HFFc6 (cell line): Measurements from ENCODE around the gene TMEM86A. TPM values are rescaled to one million over a fixed set of nuclear protein-coding genes. Genes with fewer than 3 reads are reported as not detected.
A peak's percentile ranks its signal among the peaks of the same experiment; 100 is the strongest.

ENCODE experiments used
- DNase-seq: peaks from one replicate; pipeline ENCODE4 v3.0.0-alpha.2; 2018
- H3K27ac Mint-ChIP-seq: 2 replicates; pipeline ENCODE4 v1.8.0; 2020; ENCODE audit warnings: mild to moderate bottlenecking, mixed read lengths
- H3K27me3 Mint-ChIP-seq: 2 replicates; pipeline ENCODE4 v1.8.0; 2021; ENCODE audit warnings: mild to moderate bottlenecking, moderate library complexity, mixed read lengths; ENCODE audit not compliant: insufficient read depth
- H3K36me3 Mint-ChIP-seq: 2 replicates; pipeline ENCODE4 v1.8.0; 2021; ENCODE audit warnings: low read depth, mixed read lengths
- H3K4me1 Mint-ChIP-seq: 2 replicates; pipeline ENCODE4 v1.8.0; 2020; ENCODE audit warnings: low read depth, mixed read lengths
- H3K4me3 Mint-ChIP-seq: 2 replicates; pipeline ENCODE4 v1.8.0; 2020; ENCODE audit warnings: mild to moderate bottlenecking, moderate library complexity, mixed read lengths
- H3K9me3 Mint-ChIP-seq: 2 replicates; pipeline ENCODE4 v1.8.0; 2020; ENCODE audit warnings: mild to moderate bottlenecking, mixed read lengths
- CTCF ChIP-seq: fragments of 200-600 bp; sonication (generic); IDR thresholded peaks from 2 replicates; pipeline ENCODE4 v1.5.0; 2021; ENCODE audit warnings: antibody characterized with exemption, mild to moderate bottlenecking
- total RNA-seq, 6 experiments: library from RNA; stranded (reverse); fragmentation: NEBNext Ultra II Directional; extraction: Animal tissue kit (Norgen Biotek cat#: 25700); gene quantifications; 2 replicates in 1 of 6; 3 replicates in 5 of 6; pipeline ENCODE4 v1.2.3, GENCODE V29; 2021

Gene TMEM86A
- total RNA-seq, 6 experiments from 2014 or later = 0.23 to 0.61 (median 0.41) TPM

GRCh38 chr11:18743900-18744514, 45.4 kb downstream of the TMEM86A start:
- Mint-ChIP-seq H3K27ac (no peak overlapping the region), H3K9me3 (no peaks in the 10 kb centered on the region), H3K4me3 (no peak overlapping the region), H3K27me3 (peaks cover 8% of the 10 kb centered on the region), H3K36me3 (no peaks in the 10 kb centered on the region), H3K4me1 (no peaks in the 10 kb centered on the region)
- no peak for TF ChIP-seq CTCF
- no peak for DNase-seq

GRCh38 chr11:18745251-18745650, 46.7 kb downstream of the TMEM86A start:
- TF ChIP-seq CTCF = no peak
- DNase-seq = no peak
- Mint-ChIP-seq H3K9me3 (no peaks in the 10 kb centered on the region), H3K36me3 (no peaks in the 10 kb centered on the region), H3K27me3 (peaks cover 8% of the 10 kb centered on the region), H3K4me3 (no peak overlapping the region), H3K27ac (no peak overlapping the region), H3K4me1 (peaks cover 10% of the 10 kb centered on the region)

GRCh38 chr11:18748766-18749365, 50.3 kb downstream of the TMEM86A start:
- H3K27me3 Mint-ChIP-seq = peaks cover 9% of the 10 kb centered on the region
- no peak for DNase-seq
- H3K4me3 Mint-ChIP-seq = no peak overlapping the region
- no peak for TF ChIP-seq CTCF
- H3K4me1 Mint-ChIP-seq = peaks cover 11% of the 10 kb centered on the region
- no peak overlapping the region for H3K27ac Mint-ChIP-seq
- H3K36me3 Mint-ChIP-seq = no peaks in the 10 kb centered on the region
- H3K9me3 Mint-ChIP-seq = no peaks in the 10 kb centered on the region

GRCh38 chr11:18749681-18750319, 51.2 kb downstream of the TMEM86A start:
- no peak for TF ChIP-seq CTCF
- H3K27me3 Mint-ChIP-seq = peaks cover 11% of the 10 kb centered on the region
- peak overlapping the region; percentile 90 for H3K27ac Mint-ChIP-seq
- peak; percentile 65 for DNase-seq
- no peaks in the 10 kb centered on the region for H3K9me3 Mint-ChIP-seq
- H3K36me3 Mint-ChIP-seq = no peaks in the 10 kb centered on the region
- H3K4me1 Mint-ChIP-seq = peaks cover 19% of the 10 kb centered on the region
- H3K4me3 Mint-ChIP-seq = peak overlapping the region; percentile 18; the same call in 1 of the 2 replicates

- Mint-ChIP-seq H3K4me1 (peaks cover 19% of the 10 kb centered on the region), H3K9me3 (no peaks in the 10 kb centered on the region), H3K36me3 (no peaks in the 10 kb centered on the region), H3K27ac (no peak overlapping the region), H3K27me3 (peaks cover 9% of the 10 kb centered on the region), H3K4me3 (no peak overlapping the region)
- DNase-seq = no peak
- TF ChIP-seq CTCF = no peak
These were observed 52.4 kb downstream of the TMEM86A start for GRCh38 chr11:18750944-18751343.
